Activated CD8-positive, alpha-beta memory T cell treated with anti-CD3 and anti-CD28 coated beads for 4 hours (primary cell): ENCODE data around the gene BUB3.

ENCODE experiments used
- DNase-seq, 2 donors: peaks; one replicate each; pipeline ENCODE4 v3.0.0-alpha.2; 2020; ENCODE audit warnings: low read depth in 2 of 2

Gene BUB3

DNA sequence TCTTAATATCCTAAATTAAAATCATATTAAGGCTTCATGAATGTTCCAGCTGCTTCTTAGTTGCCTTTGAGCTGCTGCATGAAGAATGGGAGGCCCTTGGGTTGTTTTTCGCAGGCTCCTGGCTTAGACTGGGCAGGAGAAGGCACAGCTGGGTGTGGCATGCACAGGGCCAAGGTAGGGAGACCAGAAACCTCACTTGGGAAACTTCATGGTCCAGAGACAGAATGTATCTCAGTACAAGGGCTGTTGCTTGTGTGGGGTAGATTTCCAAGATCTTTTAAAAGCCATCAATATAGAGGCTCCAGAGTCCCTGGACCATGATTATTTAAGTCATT, 49.9 kb downstream of the BUB3 start:
- DNase-seq = no peak

DNA sequence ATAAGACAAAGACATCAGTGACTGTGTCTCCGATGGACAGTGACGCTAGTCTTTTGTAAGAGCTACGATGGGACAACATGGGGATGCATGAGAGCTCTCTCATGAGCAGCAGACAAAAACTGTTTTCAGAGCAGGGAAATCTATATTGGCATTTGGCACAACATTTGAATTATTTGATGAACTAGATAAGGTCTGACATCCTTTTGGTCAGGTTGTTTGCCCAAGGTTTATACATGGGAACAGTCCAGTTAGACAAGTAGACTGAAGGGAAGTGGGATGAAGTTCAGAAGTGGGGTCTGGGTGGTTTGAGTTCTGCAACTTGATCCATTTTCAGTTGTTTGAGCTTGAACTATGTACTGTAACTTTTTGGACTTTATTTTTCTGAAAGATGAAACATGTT, 50.8 kb downstream of the BUB3 start:
- DNase-seq = no peak

DNA sequence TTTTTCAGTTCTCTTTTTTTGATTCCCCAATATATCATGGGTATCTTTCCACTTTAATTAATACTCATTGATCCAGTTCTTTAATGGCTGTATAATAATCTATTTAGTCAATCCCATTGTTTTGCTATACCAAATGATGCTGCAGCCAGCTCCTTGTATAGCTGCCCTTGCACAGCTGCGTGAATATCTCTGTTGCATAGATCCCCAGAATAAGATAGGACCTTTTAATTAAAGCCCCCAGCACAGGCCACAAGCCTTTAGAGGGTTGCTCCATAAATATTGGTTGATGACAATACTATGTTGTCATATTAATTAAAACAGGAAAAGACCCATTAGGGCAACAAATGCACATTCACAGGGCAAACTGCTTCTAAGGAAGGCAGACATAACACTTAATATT, 57.9 kb downstream of the BUB3 start:
- no peak for DNase-seq

DNA sequence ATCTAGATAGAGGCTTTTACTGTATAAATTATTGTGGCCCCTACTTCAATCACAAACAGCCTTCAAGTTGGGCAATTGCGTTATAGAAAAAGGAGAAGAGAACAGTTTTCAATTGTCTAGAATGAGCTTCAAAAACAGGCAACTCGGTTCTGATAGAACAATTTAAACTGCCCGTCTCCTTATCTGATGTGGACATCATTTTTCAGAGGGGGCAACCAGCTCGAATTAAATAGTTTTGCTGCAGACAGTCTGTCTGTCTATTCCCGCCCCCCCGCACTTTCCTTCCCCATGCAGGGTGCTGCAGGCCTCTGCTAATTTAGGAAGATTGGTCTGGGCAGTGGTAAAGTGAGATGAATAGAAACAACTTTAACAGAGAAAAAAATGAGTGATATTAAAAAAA, 58.4 kb downstream of the BUB3 start:
- no peak for DNase-seq

DNA sequence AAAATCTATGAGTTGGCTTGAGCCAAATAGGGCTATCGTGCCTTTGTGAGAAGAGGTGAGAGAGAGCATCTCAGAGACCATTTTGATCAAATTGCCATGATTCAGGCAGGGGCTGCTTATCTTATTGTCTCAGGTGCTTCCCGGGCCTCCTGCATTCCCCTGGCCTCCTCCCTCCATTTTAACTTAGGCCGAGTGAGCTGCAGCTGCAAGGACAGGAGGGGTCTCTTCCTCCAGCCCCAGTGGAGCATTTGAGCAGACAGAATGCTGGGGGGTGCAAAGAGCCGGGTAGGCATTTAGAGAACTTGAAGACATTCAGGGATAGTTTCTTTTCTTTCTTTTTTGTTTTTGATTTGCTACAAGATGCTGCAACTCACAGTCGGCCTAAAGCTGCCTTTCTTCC, 59.0 kb downstream of the BUB3 start:
- no peak for DNase-seq
